HFF-Myc (cell line): ENCODE measurements around the gene TBX21.

Source experiments
- DNase-seq: peaks from one replicate; pipeline ENCODE4 v3.0.0-alpha.2; 2011; ENCODE audit warnings: low read depth; ENCODE audit errors: extremely low read depth
- H3K4me3 ChIP-seq: replicated peaks from 2 replicates; pipeline ENCODE4 v1.5.1; 2011; ENCODE audit warnings: low read depth, mild to moderate bottlenecking, control low read depth, low read length
- CTCF ChIP-seq: IDR thresholded peaks from 2 replicates; pipeline ENCODE4 v1.5.1; 2012; ENCODE audit warnings: mild to moderate bottlenecking, low read depth, low read length, control low read depth; ENCODE audit errors: missing control alignments

The TBX21 gene

GRCh38 chr17:47727704-47728036, 5.4 kb upstream of the TBX21 start:
- H3K4me3 ChIP-seq = no peak overlapping the region
- no peak for TF ChIP-seq CTCF
- no peak for DNase-seq

GRCh38 chr17:47728214-47728877, 4.7 kb upstream of the TBX21 start:
- no peak overlapping the region for H3K4me3 ChIP-seq
- no peak for DNase-seq
- TF ChIP-seq CTCF = no peak

- DNase-seq = no peak
- no peak overlapping the region for H3K4me3 ChIP-seq
- no peak for TF ChIP-seq CTCF
These were observed 3.6 kb upstream of the TBX21 start for GRCh38 chr17:47729476-47729875.

GRCh38 chr17:47730681-47731080, 2.4 kb upstream of the TBX21 start:
- no peak for DNase-seq
- no peak for TF ChIP-seq CTCF
- H3K4me3 ChIP-seq = no peak overlapping the region

GRCh38 chr17:47731396-47731795, 1.6 kb upstream of the TBX21 start:
- TF ChIP-seq CTCF = no peak
- no peak overlapping the region for H3K4me3 ChIP-seq
- DNase-seq = no peak

GRCh38 chr17:47732399-47733046, 513 bp upstream of the TBX21 start:
- no peak for DNase-seq
- H3K4me3 ChIP-seq = no peak overlapping the region
- no peak for TF ChIP-seq CTCF
